Naive thymus-derived CD8-positive, alpha-beta T cell (primary cell): Measurements from ENCODE around the gene MSN. TPM values are rescaled to one million over a fixed set of nuclear protein-coding genes. Genes with fewer than 3 reads are reported as not detected.
"Not testable (repeated sequence)": the region's sequence is repeated elsewhere in the genome, so short reads cannot be mapped to it uniquely, and the experiment has no call there.

Experiments
- ATAC-seq, 2 donors: fragments of 150-1000 bp; cut with Tn5 transposase in 1 of 2; sonication (Bioruptor Pico), chemical (Tn5 transposase) in 1 of 2; 1 replicate in 1 of 2; 2 replicates in 1 of 2; pipeline ENCODE4 v1.10.0; 2021; ENCODE audit warnings: mild to moderate bottlenecking in 2 of 2, moderate library complexity in 2 of 2
- POLR2A ChIA-PET: fragments of 350-600 bp; sonication (Branson Sonifier 250); formaldehyde crosslinking; loops from one replicate; lab custom pipeline; 2021; ENCODE audit warnings: antibody characterized with exemption; lab: Charles Lee
- DNase-seq, 10 donors: peaks; one replicate each; pipeline versions ENCODE4 v3.0.0 to v3.0.0-alpha.2; 2020 to 2022
- H3K27ac Mint-ChIP-seq, 10 donors: one replicate each; pipeline ENCODE4 v1.8.0; 2020 to 2022; ENCODE audit warnings: mild to moderate bottlenecking in 10 of 10, mixed read lengths in 10 of 10, moderate library complexity in 4 of 10, inconsistent platforms in 1 of 10
- H3K27me3 Mint-ChIP-seq, 5 donors: one replicate each; pipeline ENCODE4 v1.8.0; 2021 to 2022; ENCODE audit warnings: mixed read lengths in 5 of 5
- H3K36me3 Mint-ChIP-seq, 3 donors: one replicate each; pipeline ENCODE4 v1.8.0; 2020 to 2022; ENCODE audit warnings: mixed read lengths in 3 of 3, mild to moderate bottlenecking in 2 of 3, inconsistent platforms in 1 of 3
- H3K4me1 Mint-ChIP-seq, 4 donors: one replicate each; pipeline ENCODE4 v1.8.0; 2021 to 2022; ENCODE audit warnings: mixed read lengths in 4 of 4
- H3K4me3 Mint-ChIP-seq, 10 donors: one replicate each; pipeline ENCODE4 v1.8.0; 2020 to 2022; ENCODE audit warnings: mild to moderate bottlenecking in 10 of 10, mixed read lengths in 10 of 10, moderate library complexity in 6 of 10, inconsistent platforms in 1 of 10
- H3K9me3 Mint-ChIP-seq, 9 donors: one replicate each; pipeline ENCODE4 v1.8.0; 2020 to 2022; ENCODE audit warnings: mixed read lengths in 9 of 9, mild to moderate bottlenecking in 3 of 9, inconsistent platforms in 1 of 9, moderate library complexity in 1 of 9
- polyA plus RNA-seq, 3 donors: library from polyadenylated mRNA; unstranded; fragments of 300-500 nt; fragmentation: Illumina TruSeq; gene quantifications; one replicate each; pipeline ENCODE4 v1.2.3, GENCODE V29; 2021
- total RNA-seq, 8 experiments: library from RNA in 2 of 8; stranded (reverse) in 2 of 8; gene quantifications; one replicate each; pipeline ENCODE4 v1.2.3 and lab custom pipeline; 2021 to 2026

The MSN gene
- total and polyA plus RNA-seq, 5 experiments from 2014 or later: 298 to 552 (median 467) TPM

- H3K9me3 Mint-ChIP-seq: no peaks in the 10 kb centered on the region
- H3K4me1 Mint-ChIP-seq: peaks cover 8 to 21% (median 17%) of the 10 kb centered on the region in 4 donors
- H3K4me3 Mint-ChIP-seq: no peak overlapping the region
- POLR2A ChIA-PET: no interaction called here
- no peak for DNase-seq
- no peak overlapping the region for H3K27ac Mint-ChIP-seq
- H3K27me3 Mint-ChIP-seq: no peaks in the 10 kb centered on the region
- no peaks in the 10 kb centered on the region for H3K36me3 Mint-ChIP-seq
- ATAC-seq: no peak
Observed at GRCh38 chrX:65647801-65648200, 19.7 kb upstream of the MSN start.

GRCh38 chrX:65652098-65652497, 15.4 kb upstream of the MSN start:
- H3K27me3 Mint-ChIP-seq: no peaks in the 10 kb centered on the region
- peak overlapping the region in 2 of 10 donors; percentile 3 to 49 for H3K27ac Mint-ChIP-seq
- DNase-seq (no peak), ATAC-seq (no peak)
- no peaks in the 10 kb centered on the region for H3K9me3 Mint-ChIP-seq
- no peaks in the 10 kb centered on the region for H3K36me3 Mint-ChIP-seq
- H3K4me1 Mint-ChIP-seq: peaks cover 15 to 19% (median 17%) of the 10 kb centered on the region in 4 donors
- POLR2A ChIA-PET: no interaction called here
- H3K4me3 Mint-ChIP-seq: no peak overlapping the region

- Mint-ChIP-seq H3K27ac (peak overlapping the region; percentile 85 to 98 (median 93)), H3K4me1 (peaks cover 18 to 40% (median 34%) of the 10 kb centered on the region in 4 donors), H3K4me3 (peak overlapping the region; percentile 58 to 93 (median 80))
- H3K27me3 Mint-ChIP-seq, H3K36me3 Mint-ChIP-seq, H3K9me3 Mint-ChIP-seq, DNase-seq: not testable (repeated sequence)
- POLR2A ChIA-PET: interaction anchor here (1.1 to 4.8 kb wide), 3 partner anchors 8 to 55 kb away, joined by 3 to 24 read pairs (median 7); partner anchors contain the start of gene MSN
- peak; percentile 51 to 56 for ATAC-seq
Observed at GRCh38 chrX:65657009-65657441, 10.4 kb upstream of the MSN start.

- Mint-ChIP-seq H3K36me3 (no peaks in the 10 kb centered on the region), H3K4me3 (peak overlapping the region in 2 of 10 donors; percentile 7 to 31), H3K9me3 (peaks cover 0 to 6% (median 0%) of the 10 kb centered on the region in 9 donors), H3K27ac (peak overlapping the region in 6 of 10 donors; percentile 11 to 74 (median 42)), H3K27me3 (no peaks in the 10 kb centered on the region), H3K4me1 (peaks cover 18 to 44% (median 34%) of the 10 kb centered on the region in 4 donors)
- ATAC-seq (no peak), DNase-seq (no peak)
- POLR2A ChIA-PET: interaction anchor here (1.1 to 4.8 kb wide), 2 partner anchors 10 to 56 kb away, joined by 3 to 24 read pairs; partner anchors contain the start of gene MSN
Observed at GRCh38 chrX:65657659-65658058, 9.8 kb upstream of the MSN start.

- H3K4me3 Mint-ChIP-seq: peak overlapping the region in 4 of 10 donors; percentile 7 to 53 (median 20)
- DNase-seq: no peak
- no peaks in the 10 kb centered on the region for H3K36me3 Mint-ChIP-seq
- no peak for ATAC-seq
- H3K27ac Mint-ChIP-seq: peak overlapping the region in 5 of 10 donors; percentile 22 to 78 (median 36)
- no peaks in the 10 kb centered on the region for H3K27me3 Mint-ChIP-seq
- peaks cover 0 to 6% (median 0%) of the 10 kb centered on the region in 9 donors for H3K9me3 Mint-ChIP-seq
- H3K4me1 Mint-ChIP-seq: peaks cover 18 to 46% (median 34%) of the 10 kb centered on the region in 4 donors
- POLR2A ChIA-PET: interaction anchor here (1.7 to 4.8 kb wide), 2 partner anchors 10 to 56 kb away, joined by 6 to 24 read pairs; partner anchors contain the start of gene MSN
Observed at GRCh38 chrX:65658229-65658628, 9.2 kb upstream of the MSN start.

GRCh38 chrX:65667157-65667502, 324 bp upstream of the MSN start:
- Mint-ChIP-seq H3K9me3 (peaks cover 0 to 3% (median 0%) of the 10 kb centered on the region in 9 donors), H3K36me3 (peaks cover 4 to 29% (median 6%) of the 10 kb centered on the region in 3 donors), H3K4me3 (peak overlapping the region; percentile 71 to 97 (median 84)), H3K27me3 (no peaks in the 10 kb centered on the region), H3K27ac (peak overlapping the region in 9 of 10 donors; percentile 37 to 96 (median 90)), H3K4me1 (peaks cover 16 to 40% (median 31%) of the 10 kb centered on the region in 4 donors)
- DNase-seq (no peak), ATAC-seq (peak in 1 of 2 donors; percentile 12)
- POLR2A ChIA-PET: interaction anchor here (0.5 to 4.2 kb wide), 7 partner anchors 10 to 82 kb away, joined by 3 to 42 read pairs (median 4); no protein-coding TSS in a partner anchor

GRCh38 chrX:65668377-65669310, 1.2 kb downstream of the MSN start:
- Mint-ChIP-seq H3K4me1 (peaks cover 21 to 48% (median 41%) of the 10 kb centered on the region in 4 donors), H3K27me3 (no peaks in the 10 kb centered on the region), H3K27ac (peak overlapping the region; percentile 85 to 96 (median 92)), H3K9me3 (peaks cover 0 to 2% (median 0%) of the 10 kb centered on the region in 9 donors), H3K4me3 (peak overlapping the region; percentile 94 to 98 (median 95)), H3K36me3 (peaks cover 4 to 40% (median 6%) of the 10 kb centered on the region in 3 donors)
- peak; percentile 17 to 74 (median 44) for DNase-seq
- peak; percentile 32 to 52 for ATAC-seq
- POLR2A ChIA-PET: interaction anchor here (0.8 to 4.2 kb wide), 15 partner anchors 9 to 87 kb away, joined by 3 to 42 read pairs (median 4); no protein-coding TSS in a partner anchor

- H3K4me3 Mint-ChIP-seq: peak overlapping the region; percentile 75 to 97 (median 92)
- POLR2A ChIA-PET: interaction anchor here (2.0 kb wide), 1 partner anchor 27 kb away, joined by 8 read pairs; no protein-coding TSS in a partner anchor
- peaks cover 6 to 53% (median 8%) of the 10 kb centered on the region in 3 donors for H3K36me3 Mint-ChIP-seq
- peak overlapping the region; percentile 73 to 93 (median 88) for H3K27ac Mint-ChIP-seq
- DNase-seq (no peak), ATAC-seq (no peak)
- H3K27me3 Mint-ChIP-seq: no peaks in the 10 kb centered on the region
- peaks cover 0 to 2% (median 0%) of the 10 kb centered on the region in 9 donors for H3K9me3 Mint-ChIP-seq
- H3K4me1 Mint-ChIP-seq: peaks cover 33 to 74% (median 62%) of the 10 kb centered on the region in 4 donors
Observed at GRCh38 chrX:65671286-65671685, 3.8 kb downstream of the MSN start.

- H3K9me3 Mint-ChIP-seq: peaks cover 0 to 2% (median 0%) of the 10 kb centered on the region in 9 donors
- no peak for ATAC-seq
- H3K4me1 Mint-ChIP-seq: peaks cover 28 to 71% (median 63%) of the 10 kb centered on the region in 4 donors
- no peak for DNase-seq
- H3K27me3 Mint-ChIP-seq: no peaks in the 10 kb centered on the region
- H3K4me3 Mint-ChIP-seq: peak overlapping the region; percentile 75 to 97 (median 92)
- POLR2A ChIA-PET: interaction anchor here (0.8 to 2.0 kb wide), 3 partner anchors 26 to 78 kb away, joined by 3 to 8 read pairs (median 3); no protein-coding TSS in a partner anchor
- H3K36me3 Mint-ChIP-seq: peaks cover 6 to 58% (median 9%) of the 10 kb centered on the region in 3 donors
- H3K27ac Mint-ChIP-seq: peak overlapping the region; percentile 73 to 93 (median 88)
Observed at GRCh38 chrX:65671966-65672365, 4.5 kb downstream of the MSN start.

GRCh38 chrX:65673857-65674203, 6.4 kb downstream of the MSN start:
- DNase-seq (no peak), ATAC-seq (no peak)
- Mint-ChIP-seq H3K4me1 (peaks cover 26 to 82% (median 73%) of the 10 kb centered on the region in 4 donors), H3K9me3 (no peaks in the 10 kb centered on the region), H3K4me3 (peak overlapping the region; percentile 75 to 97 (median 94)), H3K36me3 (peaks cover 6 to 62% (median 13%) of the 10 kb centered on the region in 3 donors), H3K27me3 (no peaks in the 10 kb centered on the region), H3K27ac (peak overlapping the region; percentile 59 to 95 (median 91))
- POLR2A ChIA-PET: interaction anchor here (0.8 to 1.5 kb wide), 4 partner anchors 16 to 77 kb away, joined by 3 to 8 read pairs (median 4); no protein-coding TSS in a partner anchor

- DNase-seq (peak in 3 of 10 donors; percentile 16 to 51 (median 46)), ATAC-seq (peak; percentile 71 to 85)
- peaks cover 1 to 57% (median 13%) of the 10 kb centered on the region in 3 donors for H3K36me3 Mint-ChIP-seq
- peak overlapping the region; percentile 85 to 95 (median 91) for H3K27ac Mint-ChIP-seq
- H3K4me1 Mint-ChIP-seq: peaks cover 24 to 88% (median 76%) of the 10 kb centered on the region in 4 donors
- peak overlapping the region; percentile 75 to 97 (median 94) for H3K4me3 Mint-ChIP-seq
- no peaks in the 10 kb centered on the region for H3K27me3 Mint-ChIP-seq
- POLR2A ChIA-PET: interaction anchor here (0.8 to 1.5 kb wide), 3 partner anchors 24 to 78 kb away, joined by 3 to 8 read pairs (median 3); no protein-coding TSS in a partner anchor
- H3K9me3 Mint-ChIP-seq: no peaks in the 10 kb centered on the region
Observed at GRCh38 chrX:65674204-65674893, 6.9 kb downstream of the MSN start.
